GM21528 (cell line): Measurements from ENCODE around the gene RASL11B.
"Not testable (repeated sequence)": the region's sequence is repeated elsewhere in the genome, so short reads cannot be mapped to it uniquely, and the experiment has no call there.

Experiments
- ATAC-seq: cut with Tn5 transposase; IDR thresholded peaks from one replicate; pipeline ENCODE4 v1.9.1; 2021; ENCODE audit warnings: mild to moderate bottlenecking, moderate library complexity; ENCODE audit not compliant: unreplicated experiment, low FRiP score

Gene RASL11B, protein sequence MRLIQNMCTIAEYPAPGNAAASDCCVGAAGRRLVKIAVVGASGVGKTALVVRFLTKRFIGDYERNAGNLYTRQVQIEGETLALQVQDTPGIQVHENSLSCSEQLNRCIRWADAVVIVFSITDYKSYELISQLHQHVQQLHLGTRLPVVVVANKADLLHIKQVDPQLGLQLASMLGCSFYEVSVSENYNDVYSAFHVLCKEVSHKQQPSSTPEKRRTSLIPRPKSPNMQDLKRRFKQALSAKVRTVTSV

DNA sequence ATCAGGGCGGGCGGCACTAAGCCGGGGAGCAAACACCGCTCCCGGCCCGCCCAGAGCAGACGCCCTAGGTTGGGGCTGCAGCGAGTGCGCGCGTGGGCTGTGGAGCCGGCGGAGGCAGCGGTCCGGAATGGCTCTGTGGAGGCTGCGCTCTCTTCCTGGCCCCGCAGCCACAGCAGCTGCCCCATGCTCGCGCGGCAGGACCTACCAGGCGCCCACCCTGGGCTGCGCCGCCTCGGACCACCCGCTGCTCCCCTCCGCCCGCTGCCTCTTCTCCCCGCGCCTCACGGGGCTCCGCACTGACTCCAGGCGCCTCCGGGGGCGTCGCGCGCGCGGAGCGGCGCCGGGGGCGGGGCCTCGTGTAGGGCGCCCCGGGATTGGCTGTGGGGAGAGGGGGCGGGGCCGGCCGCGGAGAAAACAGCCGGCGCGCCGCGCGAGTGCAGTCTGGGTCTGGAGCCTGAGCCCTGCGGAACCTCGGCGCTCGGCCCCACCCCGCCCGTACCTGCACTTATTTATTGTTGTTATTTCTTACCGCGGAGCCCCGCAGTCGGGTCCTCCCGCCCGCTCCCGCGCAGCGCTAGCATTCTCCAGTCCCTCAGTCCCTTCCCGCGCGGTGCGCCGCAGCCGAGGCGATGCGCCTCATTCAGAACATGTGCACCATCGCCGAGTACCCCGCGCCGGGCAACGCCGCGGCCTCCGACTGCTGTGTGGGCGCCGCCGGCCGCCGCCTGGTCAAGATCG, at the start of gene RASL11B:
RASL11B (plus strand) TSS at position 439 of the 738 bp plus-strand sequence; CDS start at position 630, 191 bp downstream.
- peak; percentile 100 for ATAC-seq

DNA sequence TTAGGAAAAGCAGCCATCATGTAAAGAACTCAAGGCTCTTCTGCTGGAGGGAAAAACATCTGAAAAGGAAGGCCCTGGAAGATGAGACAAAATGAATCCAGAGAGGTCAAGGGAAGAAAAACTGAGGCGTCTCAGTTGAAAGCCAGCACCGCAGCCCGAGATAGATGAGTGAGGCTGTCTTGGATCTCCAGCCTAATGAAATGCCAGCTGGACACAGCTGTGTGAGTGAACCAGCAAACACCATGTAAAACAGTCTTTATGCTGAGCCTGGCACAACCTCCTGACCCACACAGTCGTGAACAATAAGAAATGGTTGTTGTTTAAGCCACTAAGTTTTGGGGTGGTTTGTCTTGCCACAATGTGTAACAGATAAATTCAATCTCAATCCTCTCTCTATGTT, 48.6 kb upstream of the RASL11B start:
- no peak for ATAC-seq

DNA sequence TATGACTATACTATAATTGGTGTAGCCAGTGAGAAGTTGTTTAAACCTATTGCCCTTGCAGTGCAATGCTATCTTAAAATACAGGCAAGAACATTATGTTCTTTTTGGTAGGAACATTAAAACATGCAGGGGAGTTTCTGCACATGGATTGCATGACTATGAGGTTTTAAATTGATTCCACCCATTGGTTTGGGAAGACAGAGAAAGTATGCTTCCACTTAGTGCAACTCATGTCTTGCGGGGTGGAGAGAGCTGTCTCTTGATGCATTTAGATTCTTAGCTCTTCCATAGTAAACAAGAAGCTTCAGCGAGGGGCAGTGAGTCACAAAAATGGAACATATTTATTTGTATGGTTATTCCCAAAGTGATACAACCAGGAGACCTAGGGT, 39.5 kb upstream of the RASL11B start:
- ATAC-seq, result no peak

DNA sequence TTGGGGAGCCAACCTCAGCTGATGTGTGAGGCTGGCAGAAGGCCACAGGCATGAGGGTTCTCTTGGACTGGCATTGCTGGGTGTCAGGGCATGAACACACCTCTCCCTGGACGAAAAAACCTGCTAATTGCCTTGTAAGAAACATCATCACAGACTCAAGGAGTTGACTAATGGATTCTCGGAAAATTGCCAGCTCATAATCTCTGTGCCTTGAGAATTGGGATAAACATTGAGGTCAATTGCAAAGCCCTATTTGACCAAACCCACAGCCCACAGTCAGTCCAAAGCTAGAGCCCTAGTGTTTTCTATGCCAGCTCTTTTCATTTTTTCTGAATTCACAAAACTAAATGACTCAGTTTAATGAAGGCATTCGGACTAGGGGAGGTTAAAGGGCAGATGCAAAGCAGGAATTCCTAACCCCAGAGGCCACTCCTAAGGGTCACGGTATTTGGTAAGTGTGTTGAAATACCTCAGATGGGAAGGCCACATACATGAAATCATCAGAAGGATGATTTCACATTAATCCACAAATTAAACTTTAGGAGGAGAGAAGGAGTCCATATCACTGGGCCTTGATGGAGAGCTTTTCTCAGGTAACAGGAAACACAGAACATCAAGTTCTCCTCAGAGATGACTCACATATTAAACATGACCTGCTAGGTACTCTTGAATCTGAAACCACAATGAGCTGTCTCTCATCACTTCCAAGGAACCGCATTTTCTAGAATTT, 39.0 kb upstream of the RASL11B start:
- ATAC-seq, result no peak

DNA sequence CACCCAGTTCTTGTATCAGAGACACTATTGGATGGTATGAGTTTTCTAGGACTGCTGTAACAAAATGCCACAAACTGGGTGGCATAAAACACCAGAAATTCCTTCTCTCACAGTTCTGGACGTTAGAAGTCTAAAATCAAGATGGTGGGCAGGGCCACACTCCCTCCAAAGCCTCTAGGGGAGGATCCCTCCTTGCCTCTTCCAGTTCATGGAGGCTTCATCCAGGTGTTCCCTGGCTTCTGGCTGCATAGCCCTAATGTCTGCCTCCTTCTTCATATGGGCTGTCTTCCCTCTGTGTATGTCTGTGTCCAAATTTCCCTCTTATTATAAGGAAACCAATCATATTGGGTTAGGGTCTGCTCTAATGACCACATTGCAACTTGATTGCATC, 38.4 kb upstream of the RASL11B start:
- ATAC-seq, result no peak

DNA sequence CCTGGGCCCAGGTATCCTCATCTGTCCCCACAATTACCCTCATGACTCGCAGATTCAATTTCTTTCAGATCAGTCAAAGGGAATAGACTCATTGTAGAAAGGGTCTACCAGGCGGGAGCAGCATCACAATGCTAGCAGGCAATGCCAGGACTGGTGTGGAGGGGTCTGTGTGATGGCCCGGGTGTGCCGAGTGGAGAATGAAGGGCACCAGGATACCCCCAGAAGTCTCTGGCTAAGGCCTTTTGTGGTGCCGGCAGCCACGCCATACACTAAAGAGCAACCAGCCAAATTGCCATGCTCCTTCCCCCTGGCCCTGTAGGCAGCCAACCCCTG, 37.9 kb upstream of the RASL11B start:
- no peak for ATAC-seq

DNA sequence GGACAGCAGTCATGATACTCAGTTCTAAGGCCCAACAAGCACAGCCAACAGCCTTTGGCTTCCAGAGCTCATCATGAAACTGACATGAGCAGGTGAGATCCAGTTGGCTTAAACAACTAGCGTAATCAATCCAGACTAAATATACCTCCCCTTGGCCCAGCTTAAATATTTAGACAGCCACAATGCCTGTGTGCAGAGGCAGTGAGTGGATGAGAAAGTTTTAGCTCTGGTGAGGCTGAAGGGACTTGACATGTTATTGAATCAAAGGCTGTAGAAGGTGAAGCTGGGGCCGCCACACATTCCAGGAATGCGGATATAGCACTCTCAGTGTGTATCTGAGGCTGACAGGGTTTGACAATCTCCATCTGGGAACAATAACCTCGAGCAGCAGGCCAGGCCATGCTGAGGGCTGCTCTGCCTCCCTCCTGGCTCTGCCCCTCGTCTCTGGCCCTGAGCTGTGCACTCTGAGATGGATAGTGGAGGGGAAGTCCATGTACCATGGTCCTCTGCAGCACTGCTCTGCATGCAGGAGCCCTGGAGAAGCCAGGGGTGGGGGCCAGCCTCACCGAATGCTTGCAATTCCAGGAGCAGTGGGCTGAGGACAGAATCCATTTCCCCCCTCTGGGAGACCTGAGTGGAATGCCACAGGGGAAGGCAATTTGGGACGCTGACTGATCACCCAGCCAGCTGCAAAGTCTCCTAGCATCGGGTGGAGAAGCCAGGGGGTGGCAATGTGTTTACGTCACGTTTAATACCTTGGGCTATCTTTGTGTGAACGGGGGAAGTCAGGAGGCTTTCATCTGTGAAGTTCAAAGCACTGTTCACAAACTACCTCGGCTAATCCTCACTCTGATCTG, 37.3 kb upstream of the RASL11B start:
- ATAC-seq, result no peak

DNA sequence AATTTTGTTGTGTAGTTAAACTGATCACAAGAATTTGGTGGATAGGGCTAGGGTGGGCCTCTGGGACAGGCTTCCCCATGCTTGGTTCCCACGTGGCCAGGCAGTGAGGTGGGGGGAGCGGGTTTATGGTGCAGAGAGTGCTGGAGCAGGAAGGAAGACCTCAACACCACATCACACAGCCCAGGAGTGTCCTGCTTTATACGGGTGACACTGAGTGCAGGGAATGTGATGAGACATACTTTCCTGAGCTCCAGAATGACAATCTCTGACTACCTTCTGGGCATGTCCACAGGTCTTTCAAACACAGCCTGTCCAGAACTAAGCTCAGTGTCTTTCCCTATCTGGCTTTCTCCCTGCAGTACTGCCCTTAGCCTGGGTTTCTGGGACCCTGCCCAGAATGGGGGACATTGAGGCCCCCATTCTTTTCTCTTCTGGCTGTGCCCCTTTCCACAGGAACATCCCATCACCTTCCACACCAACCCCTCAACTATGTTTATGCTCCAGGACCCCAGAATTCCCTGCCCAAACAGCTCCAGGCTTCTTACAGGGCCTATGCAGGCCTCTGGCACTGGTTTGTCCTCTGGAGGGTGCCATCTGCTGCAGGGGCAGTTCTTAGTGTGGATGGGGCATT, 36.5 kb upstream of the RASL11B start:
- no peak for ATAC-seq

DNA sequence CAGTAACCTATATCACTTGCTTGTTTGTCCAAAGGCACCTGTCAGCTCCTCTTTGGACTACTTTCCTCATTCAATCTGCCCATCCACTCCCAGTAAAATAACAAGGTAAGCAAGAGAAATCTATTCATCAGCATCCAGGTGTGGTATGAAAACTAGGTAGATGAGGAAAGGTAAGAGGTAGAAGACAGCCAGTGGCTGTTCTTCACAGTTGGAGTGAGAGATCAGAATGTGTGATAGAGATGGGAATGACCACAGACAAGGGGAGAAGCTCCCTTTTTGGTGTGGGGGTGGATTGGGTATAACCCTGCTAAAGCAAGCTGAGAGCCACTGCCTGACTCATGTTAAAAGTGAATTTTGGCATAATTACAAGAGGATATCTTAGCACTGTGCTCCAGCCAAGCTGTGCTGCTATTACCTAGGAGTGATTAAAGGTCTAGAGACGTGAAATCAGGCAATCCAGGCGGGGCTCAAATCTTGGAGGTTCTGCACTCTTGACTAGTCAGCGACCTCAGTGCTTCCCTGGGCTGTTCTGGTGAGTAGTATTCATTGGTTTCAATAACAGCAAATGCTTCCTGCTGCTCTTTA, 28.1 kb upstream of the RASL11B start:
- ATAC-seq, result no peak

DNA sequence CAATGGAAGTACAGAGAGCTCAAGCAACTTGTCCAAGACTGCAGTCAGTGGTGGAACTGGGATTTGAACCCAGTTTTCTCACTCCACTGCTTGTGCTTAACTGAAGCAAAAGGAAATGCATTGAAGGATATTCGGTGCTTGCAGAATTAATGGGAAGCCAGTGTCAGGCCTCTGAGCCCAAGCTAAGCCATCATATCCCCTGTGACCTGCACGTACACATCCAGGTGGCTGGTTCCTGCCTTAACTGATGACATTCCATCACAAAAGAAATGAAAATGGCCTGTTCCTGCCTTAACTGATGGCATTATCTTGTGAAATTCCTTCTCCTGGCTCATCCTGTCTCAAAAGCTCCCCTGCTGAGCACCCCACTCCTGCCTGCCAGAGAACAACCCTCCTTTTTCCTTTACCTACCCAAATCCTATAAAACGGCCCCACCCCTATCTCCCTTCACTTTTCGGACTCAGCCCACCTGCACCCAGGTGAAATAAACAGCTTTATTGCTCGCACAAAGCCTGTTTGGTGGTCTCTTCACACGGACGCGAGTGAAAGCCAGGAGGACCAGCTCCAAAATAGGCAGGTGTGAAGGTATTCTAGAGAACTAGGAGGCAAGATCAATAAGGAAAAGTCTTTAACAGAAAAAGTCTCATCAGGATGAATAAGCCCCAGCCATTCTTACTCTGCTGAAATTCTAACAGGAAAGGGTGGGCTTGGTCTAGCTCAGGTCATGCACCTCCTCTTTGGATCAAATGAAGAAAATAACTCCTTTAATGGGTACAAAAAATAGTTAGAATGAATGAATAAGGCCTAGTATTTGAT, 27.3 kb upstream of the RASL11B start:
- not testable (repeated sequence) for ATAC-seq

DNA sequence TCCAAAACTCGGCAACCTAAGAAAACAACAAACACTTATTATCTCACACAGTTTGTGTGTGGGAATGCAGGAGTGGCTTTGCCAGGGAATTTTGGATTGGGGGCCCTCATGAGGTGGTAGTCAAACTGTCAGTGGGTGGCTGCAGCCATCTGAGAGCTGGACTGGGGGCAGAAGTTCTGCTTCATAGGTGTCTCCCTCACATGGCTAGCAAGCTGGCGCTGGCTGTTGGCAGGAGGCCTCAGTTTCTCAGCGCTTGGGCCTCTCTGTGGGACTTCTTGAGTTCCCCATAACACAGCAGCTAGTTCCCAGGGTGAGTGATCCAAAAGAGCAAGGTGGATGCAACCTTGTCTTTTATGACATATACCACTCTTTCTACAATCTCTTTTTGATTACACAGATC, 26.0 kb upstream of the RASL11B start:
- no peak for ATAC-seq

DNA sequence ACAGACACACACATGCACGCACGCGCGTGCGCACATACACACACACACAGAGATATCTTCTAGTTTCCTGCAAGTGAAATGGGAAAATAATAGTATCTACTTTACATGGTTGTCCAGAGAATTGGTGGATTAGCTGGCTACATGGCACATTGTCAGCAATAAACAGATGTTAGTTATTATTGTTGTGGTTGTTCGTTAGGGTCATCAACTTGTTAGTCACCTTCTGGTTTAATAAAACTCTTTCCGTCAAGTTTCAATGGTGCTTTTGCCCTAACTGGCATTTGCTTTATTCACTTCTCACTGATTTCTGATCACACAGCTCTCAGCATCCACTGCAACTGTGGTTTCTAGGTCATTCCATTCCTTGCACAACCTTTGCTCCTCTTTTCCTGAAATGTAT, 25.4 kb upstream of the RASL11B start:
- no peak for ATAC-seq

DNA sequence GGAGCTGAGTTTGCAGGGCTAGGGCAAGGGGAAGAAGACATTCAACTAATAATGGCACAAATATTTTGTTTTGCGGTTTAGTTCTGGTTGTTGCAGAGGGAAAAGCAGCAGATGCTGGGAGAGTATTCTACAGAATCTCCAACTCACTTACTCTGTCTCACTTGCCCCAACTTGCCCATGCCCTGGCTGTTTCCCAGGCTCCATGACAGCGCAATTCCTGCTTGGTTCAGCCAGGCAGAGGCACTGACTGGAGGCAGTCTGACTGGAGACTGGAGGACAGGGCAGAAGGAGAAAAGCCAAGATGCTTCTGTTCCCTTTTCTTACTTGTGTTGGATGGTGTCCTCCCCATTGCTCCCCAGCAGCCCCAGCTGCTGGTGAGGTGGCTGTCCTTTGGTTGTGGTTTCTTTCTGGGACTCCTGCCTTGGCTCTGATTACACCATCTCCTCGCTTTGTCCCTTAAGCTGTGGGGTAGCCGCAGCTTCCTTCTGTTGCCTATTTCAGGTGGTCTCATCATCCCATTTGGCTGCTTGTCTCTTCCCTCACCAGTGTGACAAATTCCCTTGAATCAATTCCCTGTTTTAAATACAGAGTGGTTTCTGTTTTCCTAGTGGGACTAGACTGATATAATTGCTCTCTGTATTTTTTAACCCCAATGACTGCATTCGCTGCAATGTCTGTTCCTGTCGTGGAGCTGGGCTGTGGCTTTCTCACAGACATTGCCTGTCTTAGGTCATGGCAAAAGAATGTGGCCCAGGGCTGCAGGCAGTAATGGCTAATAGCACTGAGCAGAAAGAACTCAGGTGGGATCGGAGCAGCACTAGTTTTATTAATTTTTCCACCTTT, 24.2 kb upstream of the RASL11B start:
- no peak for ATAC-seq

DNA sequence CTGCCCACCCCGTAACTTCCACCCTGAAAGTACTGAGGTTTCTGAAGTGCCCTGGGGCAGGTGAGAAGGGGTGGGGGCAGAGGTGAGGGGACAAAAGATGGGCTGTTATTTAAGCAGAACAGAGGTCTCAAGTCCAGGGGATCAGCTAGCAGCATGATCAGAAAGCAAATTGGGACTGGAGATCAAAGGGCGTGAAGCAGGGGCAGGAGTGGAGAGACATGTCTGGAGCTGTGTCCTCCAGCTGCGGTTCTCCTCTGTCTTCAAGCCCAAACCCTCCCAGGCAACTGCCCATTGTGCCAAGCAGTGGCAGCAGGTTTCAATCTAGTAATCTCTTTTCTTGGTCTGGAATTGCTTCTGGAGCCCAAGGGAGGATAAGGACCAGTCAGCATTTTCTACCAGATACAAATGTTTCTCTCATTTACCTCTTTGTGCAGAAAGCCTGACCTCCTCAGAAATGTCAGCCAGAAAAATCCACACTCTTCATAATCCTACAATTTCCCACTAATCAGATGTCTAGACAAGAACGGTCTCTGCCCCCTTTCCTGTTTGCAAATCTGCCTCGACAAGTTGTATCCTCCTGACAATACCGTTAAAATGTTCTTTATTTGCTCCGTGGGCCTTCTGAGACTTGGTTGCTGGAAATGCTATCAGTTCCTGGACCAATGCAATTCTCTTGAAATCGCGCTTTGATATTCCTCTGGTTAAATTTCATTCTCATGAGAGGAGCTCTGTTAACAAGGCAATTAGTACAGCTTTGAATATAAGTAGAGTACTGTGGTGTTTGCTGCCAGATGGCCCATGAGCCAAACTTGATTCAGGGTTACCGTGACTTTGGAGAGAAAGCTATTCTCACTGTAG, 23.2 kb upstream of the RASL11B start:
- no peak for ATAC-seq

DNA sequence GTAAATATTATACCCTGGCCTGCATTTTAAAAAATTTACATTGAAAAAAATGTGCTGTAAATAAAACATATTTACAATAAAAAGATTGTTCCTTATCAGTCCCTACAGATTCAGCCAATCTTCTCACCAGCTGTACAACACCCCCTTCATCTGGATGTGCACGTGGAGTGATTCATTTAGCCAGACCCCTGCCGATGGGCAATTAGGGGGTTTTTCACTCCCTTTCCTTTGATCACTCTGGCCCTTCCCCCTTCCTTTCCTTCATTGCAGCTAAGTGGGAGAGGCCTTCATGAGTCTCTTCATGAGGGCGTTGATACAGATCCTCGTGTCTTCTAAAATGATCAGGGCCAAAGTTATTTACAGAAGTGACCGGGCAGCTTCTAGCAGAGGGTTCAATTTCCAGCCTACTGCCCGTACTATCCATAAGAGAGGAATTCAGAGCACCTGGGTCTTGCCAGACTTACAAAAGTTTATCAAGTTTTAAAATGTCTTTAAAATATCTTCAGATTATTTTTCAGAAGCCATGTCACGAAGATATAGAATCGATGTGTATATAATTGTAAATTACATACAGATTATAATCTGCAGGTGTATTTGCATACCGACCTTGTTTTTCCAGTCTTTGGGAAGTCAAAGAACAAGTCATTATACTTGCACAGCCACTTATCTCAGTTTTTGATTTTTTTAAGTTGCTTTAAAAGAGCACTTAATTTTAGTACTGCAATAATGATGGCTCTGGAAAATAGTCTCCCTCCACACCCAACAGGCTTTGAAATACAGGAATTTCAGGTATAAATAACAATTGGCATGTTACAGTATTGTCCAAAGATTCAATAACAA, 21.4 kb upstream of the RASL11B start:
- ATAC-seq, result no peak

DNA sequence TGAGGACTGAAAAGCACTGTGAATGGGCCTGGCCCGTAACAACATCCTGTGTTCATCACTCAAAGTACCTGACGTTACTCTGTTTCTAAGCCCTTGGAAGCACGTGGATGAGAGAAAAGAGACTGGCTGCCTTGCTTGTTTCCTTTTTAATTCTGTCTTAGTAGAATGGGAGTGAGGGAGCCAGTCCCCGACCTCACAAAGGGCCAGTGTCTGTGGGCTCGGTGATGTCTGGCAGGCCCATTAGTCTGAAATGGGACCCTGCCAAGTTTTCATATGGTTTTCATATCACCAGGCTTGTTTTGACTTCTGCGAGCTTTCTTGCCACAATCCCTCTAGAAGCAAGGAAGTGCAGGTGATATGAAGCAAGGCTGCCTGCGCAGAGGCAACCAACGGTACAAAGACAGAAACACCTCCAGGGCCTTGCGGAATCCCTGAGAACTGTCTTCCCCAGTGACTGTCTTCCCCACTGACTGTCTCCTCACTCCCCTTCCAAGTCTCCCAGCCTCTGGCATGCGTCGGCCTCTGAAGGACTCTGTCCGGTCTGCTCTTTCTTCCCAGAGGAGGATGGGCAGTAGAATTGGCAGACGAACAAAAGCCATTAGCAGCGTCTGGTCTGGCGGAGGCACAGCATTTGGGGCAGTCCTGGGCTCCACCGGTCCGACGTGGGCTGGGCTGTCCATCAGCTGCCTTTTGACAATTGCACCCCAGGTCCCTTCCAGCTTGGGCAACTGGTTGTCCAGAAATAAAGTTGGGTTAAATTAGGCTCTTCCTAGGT, 20.2 kb upstream of the RASL11B start:
- ATAC-seq, result no peak
